GM12801 (cell line): ENCODE data around the gene KCTD15.
A peak's percentile ranks its signal among the peaks of the same experiment; 100 is the strongest.

Experiments
- TF ChIP-seq, protein P1 (sequence below): IDR thresholded peaks from one replicate; pipeline ENCODE4 v1.5.1; 2011; ENCODE audit warnings: control low read depth; ENCODE audit not compliant: insufficient read length; ENCODE audit errors: extremely low read depth

KCTD15 gene

DNA sequence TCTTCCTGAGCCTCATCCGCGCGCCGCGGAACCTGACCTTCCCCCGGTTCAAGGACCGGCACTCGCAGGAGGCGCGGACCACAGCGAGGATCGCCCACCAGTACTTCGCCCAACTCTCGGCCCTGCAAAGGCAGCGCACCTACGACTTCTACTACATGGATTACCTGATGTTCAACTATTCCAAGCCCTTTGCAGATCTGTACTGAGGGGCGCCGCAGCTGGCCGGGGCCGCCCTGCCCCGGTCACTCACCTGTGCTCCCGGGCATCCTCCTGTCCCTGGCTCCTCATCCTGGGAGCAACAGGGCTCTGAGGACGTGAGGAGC is 23.9 kb upstream of the KCTD15 start:
- TF ChIP-seq, protein P1, sequence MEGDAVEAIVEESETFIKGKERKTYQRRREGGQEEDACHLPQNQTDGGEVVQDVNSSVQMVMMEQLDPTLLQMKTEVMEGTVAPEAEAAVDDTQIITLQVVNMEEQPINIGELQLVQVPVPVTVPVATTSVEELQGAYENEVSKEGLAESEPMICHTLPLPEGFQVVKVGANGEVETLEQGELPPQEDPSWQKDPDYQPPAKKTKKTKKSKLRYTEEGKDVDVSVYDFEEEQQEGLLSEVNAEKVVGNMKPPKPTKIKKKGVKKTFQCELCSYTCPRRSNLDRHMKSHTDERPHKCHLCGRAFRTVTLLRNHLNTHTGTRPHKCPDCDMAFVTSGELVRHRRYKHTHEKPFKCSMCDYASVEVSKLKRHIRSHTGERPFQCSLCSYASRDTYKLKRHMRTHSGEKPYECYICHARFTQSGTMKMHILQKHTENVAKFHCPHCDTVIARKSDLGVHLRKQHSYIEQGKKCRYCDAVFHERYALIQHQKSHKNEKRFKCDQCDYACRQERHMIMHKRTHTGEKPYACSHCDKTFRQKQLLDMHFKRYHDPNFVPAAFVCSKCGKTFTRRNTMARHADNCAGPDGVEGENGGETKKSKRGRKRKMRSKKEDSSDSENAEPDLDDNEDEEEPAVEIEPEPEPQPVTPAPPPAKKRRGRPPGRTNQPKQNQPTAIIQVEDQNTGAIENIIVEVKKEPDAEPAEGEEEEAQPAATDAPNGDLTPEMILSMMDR: no peak

DNA sequence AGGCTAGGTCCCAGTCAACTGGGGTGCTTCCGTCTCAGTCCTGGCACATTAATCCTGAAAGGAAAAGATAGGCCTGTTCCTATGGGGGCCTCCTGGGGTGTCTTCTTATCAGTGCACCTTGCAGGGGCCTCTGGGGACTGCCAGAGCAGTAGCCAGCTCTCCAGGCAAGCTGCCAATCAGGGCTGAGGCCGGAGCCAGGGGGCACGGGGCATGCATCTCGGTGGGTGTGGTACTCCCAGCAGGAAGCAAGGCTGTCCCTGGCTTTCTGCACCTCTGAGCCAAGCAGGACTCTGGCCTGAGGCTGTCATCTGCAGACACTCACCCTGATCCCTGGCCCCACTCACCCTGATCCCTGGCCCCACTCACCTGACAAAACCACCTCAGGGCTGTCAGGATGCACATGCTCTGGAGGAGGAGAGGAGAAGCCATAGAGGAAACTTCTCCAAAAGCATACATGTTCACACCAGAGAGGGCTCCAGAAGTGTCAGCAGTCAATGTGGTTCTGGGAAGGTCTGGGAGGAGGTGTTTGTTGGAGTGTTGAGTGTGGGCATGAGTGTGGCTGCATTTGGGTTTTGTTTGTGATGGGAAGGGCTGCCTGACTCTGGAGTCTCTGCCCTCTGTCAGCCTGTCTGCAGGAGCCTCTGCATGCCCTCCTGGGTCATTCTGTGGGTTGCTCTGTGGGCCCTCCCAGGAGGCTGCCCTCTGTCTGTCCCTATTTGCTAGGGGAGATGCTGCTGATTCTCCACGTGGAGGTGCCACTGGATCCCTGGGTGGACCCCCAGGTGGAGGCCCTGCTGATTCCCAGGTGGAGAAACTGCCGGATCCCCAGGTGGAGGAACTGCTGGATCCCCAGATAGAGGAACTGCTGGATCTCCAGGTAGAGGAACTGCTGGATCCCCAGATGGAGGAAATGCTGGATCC is 22.7 kb upstream of the KCTD15 start:
- TF ChIP-seq, protein P1: no peak

DNA sequence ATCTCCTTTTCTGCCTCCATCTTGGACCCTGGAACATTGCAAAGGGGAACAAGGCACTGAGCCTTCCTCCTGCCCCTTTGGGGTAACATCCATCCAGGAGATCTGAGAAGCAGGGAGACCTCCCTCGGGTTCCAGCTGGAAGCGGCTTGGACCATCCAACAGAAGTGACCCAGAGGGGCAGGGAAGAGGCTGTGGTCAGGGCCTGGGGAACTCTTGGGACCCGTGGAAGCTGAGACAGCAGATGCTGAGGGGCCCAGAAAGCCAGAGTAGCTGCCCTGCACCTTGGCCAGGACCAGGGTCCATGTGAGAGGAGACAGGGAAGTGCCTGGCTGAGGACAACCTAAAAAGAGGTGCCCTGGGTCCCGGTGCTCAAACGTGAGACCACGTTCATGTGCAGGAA is 21.9 kb upstream of the KCTD15 start:
- TF ChIP-seq, protein P1: no peak

DNA sequence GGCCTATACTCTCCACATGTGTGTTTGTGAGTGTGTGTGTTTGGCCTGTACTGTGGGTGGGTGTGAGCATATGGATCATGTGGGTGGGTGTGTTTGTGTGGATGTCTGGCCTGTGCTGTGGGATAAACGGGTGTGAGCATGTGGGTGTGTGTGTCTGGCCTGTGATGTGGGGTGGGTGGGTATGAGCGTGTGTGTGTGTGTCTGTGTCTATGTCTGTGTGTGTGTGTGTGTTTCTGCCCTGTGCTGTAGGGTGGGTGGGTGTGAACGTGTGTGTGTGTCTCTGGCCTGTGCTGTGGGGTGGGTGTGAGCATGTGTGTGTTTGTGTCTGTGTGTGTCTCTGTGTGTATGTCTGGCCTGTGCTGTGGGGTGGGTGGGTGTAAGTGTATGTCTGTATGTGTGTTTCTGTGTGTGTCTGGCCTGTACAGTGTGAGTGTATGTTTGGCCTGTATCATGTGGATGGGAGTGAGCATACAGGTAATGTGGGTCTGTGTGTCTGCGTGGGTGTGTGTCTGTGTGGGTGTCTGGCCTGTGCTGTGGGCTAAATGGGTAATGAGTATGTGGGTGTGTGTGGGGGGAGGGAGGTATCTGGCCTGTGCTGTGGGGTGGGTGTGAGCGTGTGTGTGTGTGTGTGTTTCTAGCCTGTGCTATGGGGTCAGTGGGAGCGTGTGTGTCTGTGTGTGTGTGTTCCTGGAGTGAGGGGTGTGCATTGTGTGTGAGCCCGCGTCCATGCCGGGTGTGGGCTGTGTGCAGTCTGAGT is 20.8 kb upstream of the KCTD15 start:
- TF ChIP-seq, protein P1: no peak

DNA sequence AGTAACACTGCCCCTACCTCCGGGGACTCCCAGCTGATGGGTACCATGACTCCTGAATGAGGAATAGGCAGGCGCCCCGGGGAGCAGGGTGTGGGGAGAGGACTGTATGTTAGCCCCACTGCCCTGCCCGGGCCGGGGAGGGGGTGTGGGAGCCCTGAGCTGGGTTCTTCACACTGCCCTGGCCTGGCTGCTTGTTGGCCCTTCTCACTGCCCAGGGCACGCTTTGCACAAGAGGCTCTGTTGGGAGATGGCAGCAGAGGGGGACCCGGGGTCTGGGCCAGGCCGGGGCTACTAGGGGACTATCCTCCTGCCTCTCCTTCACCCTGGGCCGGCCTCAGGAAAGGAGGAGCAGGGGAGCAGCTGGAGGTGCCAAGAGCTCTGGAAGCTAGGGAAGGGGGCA is 19.3 kb upstream of the KCTD15 start:
- TF ChIP-seq, protein P1: no peak

DNA sequence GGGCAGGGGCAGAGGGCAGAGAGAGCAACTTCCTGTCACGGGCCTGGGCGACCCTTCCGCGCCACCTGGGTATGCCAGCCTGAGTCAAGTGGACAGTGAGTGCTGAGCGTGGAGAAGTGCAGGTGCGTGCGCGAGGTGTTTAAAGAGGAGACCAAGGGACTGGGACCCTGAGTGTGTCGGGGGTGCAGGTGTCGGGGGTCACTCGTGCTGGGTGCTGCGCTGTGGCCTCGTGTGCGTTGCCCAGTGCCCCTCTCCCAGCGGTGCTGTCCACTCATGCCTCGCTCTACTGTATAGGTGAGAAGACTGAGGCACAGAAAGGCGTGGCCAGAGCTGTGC is 18.9 kb upstream of the KCTD15 start:
- TF ChIP-seq, protein P1: no peak

DNA sequence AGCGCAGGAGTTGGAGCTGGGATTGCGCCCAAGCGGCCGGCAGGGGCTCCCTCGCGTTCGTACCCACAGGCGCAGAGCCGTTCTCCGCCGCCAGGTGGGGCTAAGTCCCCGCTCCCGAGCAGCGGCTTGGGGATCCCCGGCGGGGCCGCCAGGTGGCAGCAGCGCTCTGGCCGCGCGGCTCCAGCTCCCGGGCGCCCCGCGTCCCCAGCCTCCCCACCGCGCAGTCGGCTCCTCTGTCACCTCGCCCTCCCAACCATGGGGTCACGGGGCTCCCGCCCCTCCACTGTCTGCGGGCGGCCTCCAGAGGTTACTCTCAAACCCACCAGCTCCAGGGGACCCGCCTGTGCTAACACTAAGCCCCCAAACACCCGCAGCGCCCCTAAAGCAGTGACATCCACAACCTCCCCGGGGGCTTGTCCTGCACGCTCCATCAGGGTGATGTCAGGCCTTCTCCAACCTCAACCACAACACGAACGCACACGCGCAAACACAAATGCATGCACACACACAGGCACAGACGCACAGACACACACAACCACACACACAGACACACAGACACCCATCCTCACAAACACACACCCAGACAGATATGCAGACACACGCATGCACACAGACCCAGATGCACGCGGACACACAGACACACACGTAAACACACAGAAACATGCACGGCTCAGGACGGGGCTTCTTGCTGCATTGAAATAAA is 18.4 kb upstream of the KCTD15 start:
- TF ChIP-seq, protein P1: peak; percentile 77
